Measurements from ENCODE around the gene IER5L. TPM values are rescaled to one million over a fixed set of nuclear protein-coding genes. Genes with fewer than 3 reads are reported as not detected.
A peak's percentile ranks its signal among the peaks of the same experiment; 100 is the strongest.

The IER5L gene
- 10 to 100 TPM in 3 of 6 donors, 1 to 10 TPM in 3; 3.7 to 17.0 (median 10.3) TPM for total RNA-seq

DNA sequence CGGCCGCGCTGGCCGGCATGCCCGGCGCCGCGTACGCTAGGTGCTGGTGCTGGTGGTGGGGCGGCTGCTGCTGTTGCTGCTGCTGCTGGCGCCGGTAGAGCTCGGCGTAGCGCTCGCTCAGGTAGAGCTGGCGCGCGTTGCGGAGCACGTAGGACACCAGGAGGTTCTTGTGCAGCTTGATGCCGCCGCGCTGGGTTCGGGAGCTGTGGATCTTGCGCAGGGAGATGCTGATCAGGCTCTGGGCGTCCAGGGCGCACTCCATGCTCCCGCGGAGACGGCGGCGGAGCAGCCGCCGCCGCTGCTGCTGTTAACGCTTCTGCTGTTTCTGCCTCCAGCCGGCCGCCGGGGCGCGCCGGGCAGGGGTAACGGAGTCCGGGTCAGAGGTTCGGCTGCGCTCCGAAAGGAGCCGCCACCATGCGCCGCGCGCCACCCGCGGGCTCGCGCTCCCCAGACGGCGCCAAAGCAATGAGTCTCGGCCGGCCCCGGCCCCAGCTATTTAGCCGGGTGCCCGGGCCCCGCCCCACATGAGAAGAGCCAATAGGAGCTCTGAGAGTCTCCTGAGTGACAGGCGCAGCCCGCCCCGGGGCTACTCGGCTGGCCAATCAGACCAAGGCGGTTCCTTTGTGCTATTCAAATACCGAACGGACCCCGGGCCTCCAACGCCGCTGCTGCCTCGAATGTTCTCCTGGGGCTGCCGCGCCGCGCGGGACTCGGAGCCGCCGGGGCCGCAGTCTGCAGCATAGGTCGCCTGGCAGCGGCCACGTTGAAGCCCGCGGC lies at the start of gene IER5L:
Gene IER5L, minus strand, starts transcription at position 471 of the 777 bp plus-strand sequence. Its CDS starts 209 bp downstream, at position 262.
- TF ChIP-seq EP300 (IDR thresholded peaks at IDR 0.05) (no peak), POLR2AphosphoS5 (IDR thresholded peaks at IDR 0.05) (peak; percentile 96 to 97), POLR2A (IDR thresholded peaks at IDR 0.05) (peak; percentile 75 to 98 (median 96))
- TF ChIP-seq, protein P1, sequence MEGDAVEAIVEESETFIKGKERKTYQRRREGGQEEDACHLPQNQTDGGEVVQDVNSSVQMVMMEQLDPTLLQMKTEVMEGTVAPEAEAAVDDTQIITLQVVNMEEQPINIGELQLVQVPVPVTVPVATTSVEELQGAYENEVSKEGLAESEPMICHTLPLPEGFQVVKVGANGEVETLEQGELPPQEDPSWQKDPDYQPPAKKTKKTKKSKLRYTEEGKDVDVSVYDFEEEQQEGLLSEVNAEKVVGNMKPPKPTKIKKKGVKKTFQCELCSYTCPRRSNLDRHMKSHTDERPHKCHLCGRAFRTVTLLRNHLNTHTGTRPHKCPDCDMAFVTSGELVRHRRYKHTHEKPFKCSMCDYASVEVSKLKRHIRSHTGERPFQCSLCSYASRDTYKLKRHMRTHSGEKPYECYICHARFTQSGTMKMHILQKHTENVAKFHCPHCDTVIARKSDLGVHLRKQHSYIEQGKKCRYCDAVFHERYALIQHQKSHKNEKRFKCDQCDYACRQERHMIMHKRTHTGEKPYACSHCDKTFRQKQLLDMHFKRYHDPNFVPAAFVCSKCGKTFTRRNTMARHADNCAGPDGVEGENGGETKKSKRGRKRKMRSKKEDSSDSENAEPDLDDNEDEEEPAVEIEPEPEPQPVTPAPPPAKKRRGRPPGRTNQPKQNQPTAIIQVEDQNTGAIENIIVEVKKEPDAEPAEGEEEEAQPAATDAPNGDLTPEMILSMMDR (IDR thresholded peaks at IDR 0.05) = peak in 1 of 6 experiments; percentile 9
- 0 to 1% methylated on average over 14 to 28 of the region's 90 CpGs for WGBS, 2 donors

DNA sequence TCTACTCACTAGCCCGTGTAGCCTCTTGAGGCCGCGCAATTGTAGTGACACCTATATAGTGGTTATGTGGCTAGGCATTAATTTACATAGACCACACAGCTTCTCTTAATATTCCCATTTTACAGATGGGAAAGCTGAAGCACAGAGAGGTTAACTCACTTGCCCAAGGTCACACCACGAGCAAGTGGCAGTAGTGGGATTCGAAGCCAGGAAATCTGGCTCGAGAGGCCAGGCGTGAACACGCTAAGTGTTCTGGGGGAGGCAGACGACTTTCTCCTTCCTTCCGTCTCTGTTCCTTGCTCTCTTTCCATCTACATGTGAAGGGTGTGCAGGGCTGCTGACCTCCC lies 49.8 kb upstream of the IER5L start:
- WGBS, 2 donors = 91 to 95% methylated on average over 10 of the region's 10 CpGs
- no peak overlapping the region for H3K4me3 ChIP-seq
- DNase-seq (no peak), ATAC-seq (ENCODE audit: low FRiP score in 2 of 2) (no peak)
- TF ChIP-seq EP300 (IDR thresholded peaks at IDR 0.05) (no peak), POLR2A (IDR thresholded peaks at IDR 0.05) (no peak), POLR2AphosphoS5 (IDR thresholded peaks at IDR 0.05) (no peak)
- TF ChIP-seq, protein P1 (IDR thresholded peaks at IDR 0.05) = no peak
- no peak overlapping the region for H3K27ac ChIP-seq
- no peaks in the 10 kb centered on the region for H3K36me3 ChIP-seq
- no peaks in the 10 kb centered on the region for H3K9me3 ChIP-seq
- peaks cover 0 to 15% (median 10%) of the 10 kb centered on the region in 4 donors for H3K4me1 ChIP-seq
- no peaks in the 10 kb centered on the region for H3K27me3 ChIP-seq

More for the DNA sequence above, at the start of gene IER5L:
- peak within 1 kb of the TSS; percentile 55 to 90 (median 80) for H3K4me3 ChIP-seq
- DNase-seq = peak; percentile 97
- H3K9me3 ChIP-seq = no peaks in the 10 kb centered on the region
- ATAC-seq (ENCODE audit: low FRiP score in 2 of 2) = peak; percentile 89 to 92
- H3K27me3 ChIP-seq = no peaks in the 10 kb centered on the region
- H3K36me3 ChIP-seq = no peaks in the 10 kb centered on the region
- peaks cover 16 to 29% (median 22%) of the 10 kb centered on the region in 4 donors for H3K4me1 ChIP-seq
- H3K27ac ChIP-seq = peak within 1 kb of the TSS; percentile 91 to 98 (median 94)

DNA sequence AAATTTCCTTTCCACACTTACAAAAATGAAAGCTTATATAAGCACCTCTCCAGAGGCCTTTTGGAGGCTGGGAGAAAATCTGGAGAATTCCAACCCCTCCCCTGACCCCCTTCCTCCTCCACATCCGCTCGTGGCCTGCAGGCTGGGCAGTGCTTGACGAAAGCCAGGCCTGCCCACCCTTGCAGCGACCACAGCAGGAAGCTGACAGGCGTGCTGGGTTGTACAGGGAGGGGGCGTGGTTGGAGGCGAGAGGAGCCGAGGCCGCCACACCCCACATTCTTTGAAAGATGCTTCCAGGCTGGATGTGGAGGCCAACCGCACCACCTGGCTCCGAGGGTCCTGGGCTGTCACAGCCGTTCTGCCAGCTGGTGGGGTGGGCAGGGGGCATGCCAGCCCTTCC lies 47.8 kb upstream of the IER5L start:
- DNase-seq (peak; percentile 42 to 71), ATAC-seq (ENCODE audit: low FRiP score in 2 of 2) (peak; percentile 19 to 91)
- no peaks in the 10 kb centered on the region for H3K27me3 ChIP-seq
- no peaks in the 10 kb centered on the region for H3K9me3 ChIP-seq
- peak overlapping the region in 3 of 4 donors; percentile 15 to 34 (median 16) for H3K27ac ChIP-seq
- H3K4me1 ChIP-seq = peaks cover 0 to 15% (median 10%) of the 10 kb centered on the region in 4 donors
- H3K36me3 ChIP-seq = no peaks in the 10 kb centered on the region
- no peak overlapping the region for H3K4me3 ChIP-seq
- TF ChIP-seq EP300 (IDR thresholded peaks at IDR 0.05) (no peak), POLR2A (IDR thresholded peaks at IDR 0.05) (no peak), POLR2AphosphoS5 (IDR thresholded peaks at IDR 0.05) (no peak)
- TF ChIP-seq, protein P1 (IDR thresholded peaks at IDR 0.05) = no peak
- 4 to 23% methylated on average over 5 to 12 of the region's 12 CpGs for WGBS, 2 donors

DNA sequence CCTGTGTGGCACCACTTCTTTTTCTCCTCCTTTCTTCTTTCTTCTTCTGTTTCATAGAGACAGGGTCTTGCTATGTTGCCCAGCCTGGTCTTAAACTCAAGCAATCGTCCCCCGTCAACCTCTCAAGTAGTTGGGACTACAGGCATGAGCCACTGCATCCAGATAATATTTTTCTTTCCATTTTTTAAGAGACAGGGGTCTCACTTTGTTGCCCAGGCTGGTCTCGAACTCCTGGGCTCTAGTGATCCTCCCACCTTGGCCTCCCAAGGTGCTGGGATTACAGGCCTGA lies 47.4 kb upstream of the IER5L start:
- H3K4me3 ChIP-seq = no peak overlapping the region
- TF ChIP-seq POLR2A (IDR thresholded peaks at IDR 0.05) (no peak), EP300 (IDR thresholded peaks at IDR 0.05) (no peak), POLR2AphosphoS5 (IDR thresholded peaks at IDR 0.05) (no peak)
- TF ChIP-seq, protein P1 (IDR thresholded peaks at IDR 0.05) = no peak
- no peaks in the 10 kb centered on the region for H3K9me3 ChIP-seq
- DNase-seq (no peak), ATAC-seq (ENCODE audit: low FRiP score in 2 of 2) (no peak)
- 86 to 87% methylated on average over 3 of the region's 3 CpGs for WGBS, 2 donors
- no peaks in the 10 kb centered on the region for H3K36me3 ChIP-seq
- no peaks in the 10 kb centered on the region for H3K27me3 ChIP-seq
- peak overlapping the region in 3 of 4 donors; percentile 15 to 34 (median 16) for H3K27ac ChIP-seq
- peaks cover 0 to 15% (median 10%) of the 10 kb centered on the region in 4 donors for H3K4me1 ChIP-seq
